A673 (cell line): ENCODE results near the gene TRPT1. TPM values are rescaled to one million over a fixed set of nuclear protein-coding genes. Genes with fewer than 3 reads are reported as not detected.
A peak's percentile ranks its signal among the peaks of the same experiment; 100 is the strongest.

Experiments
- BruUV-seq: library from RNA; stranded (reverse); fragments of 400-500 nt; replicated peaks from 2 replicates; lab custom pipeline; 2021; lab: Mats Ljungman, UMichigan
- CTCF ChIA-PET: fragments of 300-600 bp; sonication (Branson Sonifier 250); formaldehyde crosslinking; loops from one replicate; lab custom pipeline; 2022; ENCODE audit warnings: antibody characterized with exemption; lab: Charles Lee
- POLR2A ChIA-PET: fragments of 300-600 bp; sonication (Branson Sonifier 250); formaldehyde crosslinking; loops from one replicate; lab custom pipeline; 2022; ENCODE audit warnings: antibody characterized with exemption; ENCODE audit not compliant: low non-redundant PET; lab: Charles Lee
- DNase-seq: peaks from one replicate; pipeline ENCODE4 v3.0.0-alpha.2; 2015; ENCODE audit warnings: low spot score
- H3K27ac ChIP-seq: fragments of 200-600 bp; sonication (generic); 2 replicates; pipeline ENCODE4 v1.5.1; 2016; ENCODE audit warnings: mixed run types, low read depth, mild to moderate bottlenecking, mixed read lengths, antibody characterized with exemption, low read length; ENCODE audit not compliant: poor library complexity, severe bottlenecking
- H3K27me3 ChIP-seq: fragments of 200-600 bp; sonication (generic); replicated peaks from 2 replicates; pipeline ENCODE4 v1.6.1; 2017; ENCODE audit warnings: mixed run types, low read depth, mild to moderate bottlenecking, mixed read lengths, antibody characterized with exemption, low read length; ENCODE audit not compliant: insufficient read depth, poor library complexity
- H3K36me3 ChIP-seq: fragments of 200-600 bp; sonication (generic); 2 replicates; pipeline ENCODE4 v1.6.1; 2016; ENCODE audit warnings: mixed run types, mild to moderate bottlenecking, mixed read lengths, antibody characterized with exemption, low read length; ENCODE audit not compliant: insufficient read depth, poor library complexity, severe bottlenecking
- H3K4me1 ChIP-seq: fragments of 200-600 bp; sonication (generic); 2 replicates; pipeline ENCODE4 v1.6.1; 2017; ENCODE audit warnings: mixed run types, mild to moderate bottlenecking, mixed read lengths, antibody characterized with exemption, low read length; ENCODE audit not compliant: insufficient read depth, poor library complexity, severe bottlenecking
- H3K4me3 ChIP-seq: fragments of 200-600 bp; sonication (generic); 2 replicates; pipeline ENCODE4 v1.5.1; 2016; ENCODE audit warnings: low read depth, mixed run types, mild to moderate bottlenecking, mixed read lengths, low read length; ENCODE audit not compliant: poor library complexity, severe bottlenecking
- H3K9me3 ChIP-seq: fragments of 200-600 bp; sonication (generic); 2 replicates; pipeline ENCODE4 v1.6.1; 2016; ENCODE audit warnings: mixed run types, low read depth, mild to moderate bottlenecking, mixed read lengths, antibody characterized with exemption, low read length; ENCODE audit not compliant: poor library complexity, severe bottlenecking
- EZH2 ChIP-seq: fragments of 200-600 bp; sonication (generic); IDR thresholded peaks from 2 replicates; pipeline ENCODE4 v1.6.1; 2017; ENCODE audit warnings: borderline replicate concordance, low read depth, mild to moderate bottlenecking, mixed read lengths, antibody characterized with exemption, low read length; ENCODE audit not compliant: poor library complexity, severe bottlenecking
- intact Hi-C: fragments of 100-400 bp; cut with micrococcal nuclease; formaldehyde crosslinking; loops from one replicate; pipeline ENCODE4 v1.10.0; 2022; ENCODE audit not compliant: unreplicated experiment
- total RNA-seq: library from RNA; stranded (reverse); gene quantifications from 2 replicates; pipeline ENCODE4 v1.2.3, GENCODE V29; 2021
- TF ChIP-seq, protein P1 (sequence below): fragments of 300-800, 200-600 bp; sonication (generic); conservative IDR thresholded peaks from 2 replicates; pipeline ENCODE4 v1.5.1; 2017; ENCODE audit warnings: low read depth, mild to moderate bottlenecking, antibody characterized with exemption, low read length, moderate library complexity, mixed read lengths

Gene TRPT1
- total RNA-seq, 1 experiment from 2014 or later = 43.6 TPM

DNA sequence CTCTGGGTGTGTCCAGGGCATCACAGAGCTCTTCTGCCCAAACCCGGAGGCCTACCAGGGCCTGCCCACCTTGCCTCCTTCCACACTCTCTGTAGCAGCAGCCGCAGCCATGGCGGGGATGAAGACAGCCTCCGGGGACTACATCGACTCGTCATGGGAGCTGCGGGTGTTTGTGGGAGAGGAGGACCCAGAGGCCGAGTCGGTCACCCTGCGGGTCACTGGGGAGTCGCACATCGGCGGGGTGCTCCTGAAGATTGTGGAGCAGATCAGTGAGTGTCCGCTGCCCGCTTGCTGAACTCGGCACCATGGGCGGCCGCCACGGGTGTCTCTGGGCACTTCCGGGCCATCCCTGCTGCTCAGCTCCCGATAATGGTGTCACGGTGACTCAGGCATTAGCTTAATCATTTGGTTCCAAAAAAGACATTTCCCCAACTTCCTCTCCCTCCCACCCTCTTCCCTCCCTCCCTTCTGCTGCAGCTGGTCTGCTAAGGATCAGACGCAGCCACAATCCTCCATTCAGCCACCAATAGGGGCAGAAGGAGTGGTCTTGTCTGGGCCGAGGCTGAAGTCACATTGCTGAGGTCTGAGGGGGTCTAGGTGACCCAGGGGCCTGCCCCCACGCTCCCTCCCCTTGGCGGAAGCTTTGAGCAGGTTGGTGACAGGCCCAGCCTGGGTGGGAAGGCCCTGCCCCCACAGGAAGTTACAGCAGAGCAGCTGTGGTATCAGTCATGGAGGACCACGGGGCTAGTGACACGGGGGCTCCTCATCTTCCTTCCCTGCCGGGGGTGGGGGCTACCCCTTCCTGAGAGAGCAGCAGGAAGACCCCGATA is 18.5 kb downstream of the TRPT1 start:
- H3K36me3 ChIP-seq = peaks cover 37% of the 10 kb centered on the region
- peak overlapping the region; percentile 40 for H3K4me3 ChIP-seq
- DNase-seq = peak; percentile 98
- intact Hi-C loops = loop anchor here (5.0 kb wide), 1 partner anchor 40 kb away; the partner anchor contains the start of gene PPP1R14B
- no TSS peak for BruUV-seq
- H3K27ac ChIP-seq = peak overlapping the region; percentile 93
- no peaks in the 10 kb centered on the region for H3K9me3 ChIP-seq
- TF ChIP-seq, protein P1, sequence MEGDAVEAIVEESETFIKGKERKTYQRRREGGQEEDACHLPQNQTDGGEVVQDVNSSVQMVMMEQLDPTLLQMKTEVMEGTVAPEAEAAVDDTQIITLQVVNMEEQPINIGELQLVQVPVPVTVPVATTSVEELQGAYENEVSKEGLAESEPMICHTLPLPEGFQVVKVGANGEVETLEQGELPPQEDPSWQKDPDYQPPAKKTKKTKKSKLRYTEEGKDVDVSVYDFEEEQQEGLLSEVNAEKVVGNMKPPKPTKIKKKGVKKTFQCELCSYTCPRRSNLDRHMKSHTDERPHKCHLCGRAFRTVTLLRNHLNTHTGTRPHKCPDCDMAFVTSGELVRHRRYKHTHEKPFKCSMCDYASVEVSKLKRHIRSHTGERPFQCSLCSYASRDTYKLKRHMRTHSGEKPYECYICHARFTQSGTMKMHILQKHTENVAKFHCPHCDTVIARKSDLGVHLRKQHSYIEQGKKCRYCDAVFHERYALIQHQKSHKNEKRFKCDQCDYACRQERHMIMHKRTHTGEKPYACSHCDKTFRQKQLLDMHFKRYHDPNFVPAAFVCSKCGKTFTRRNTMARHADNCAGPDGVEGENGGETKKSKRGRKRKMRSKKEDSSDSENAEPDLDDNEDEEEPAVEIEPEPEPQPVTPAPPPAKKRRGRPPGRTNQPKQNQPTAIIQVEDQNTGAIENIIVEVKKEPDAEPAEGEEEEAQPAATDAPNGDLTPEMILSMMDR = no peak
- TF ChIP-seq EZH2 = no peak
- POLR2A ChIA-PET = interaction anchor here (0.6 to 1.8 kb wide), 2 partner anchors 22 to 89 kb away, joined by 4 to 5 read pairs; partner anchors contain the start of gene STIP1
- peaks cover 63% of the 10 kb centered on the region for H3K4me1 ChIP-seq
- no peaks in the 10 kb centered on the region for H3K27me3 ChIP-seq
- CTCF ChIA-PET = interaction anchor here (0.5 to 4.6 kb wide), 8 partner anchors 20 to 242 kb away, joined by 3 to 33 read pairs (median 5); partner anchors contain the start of genes CATSPERZ, DNAJC4 and ESRRA

DNA sequence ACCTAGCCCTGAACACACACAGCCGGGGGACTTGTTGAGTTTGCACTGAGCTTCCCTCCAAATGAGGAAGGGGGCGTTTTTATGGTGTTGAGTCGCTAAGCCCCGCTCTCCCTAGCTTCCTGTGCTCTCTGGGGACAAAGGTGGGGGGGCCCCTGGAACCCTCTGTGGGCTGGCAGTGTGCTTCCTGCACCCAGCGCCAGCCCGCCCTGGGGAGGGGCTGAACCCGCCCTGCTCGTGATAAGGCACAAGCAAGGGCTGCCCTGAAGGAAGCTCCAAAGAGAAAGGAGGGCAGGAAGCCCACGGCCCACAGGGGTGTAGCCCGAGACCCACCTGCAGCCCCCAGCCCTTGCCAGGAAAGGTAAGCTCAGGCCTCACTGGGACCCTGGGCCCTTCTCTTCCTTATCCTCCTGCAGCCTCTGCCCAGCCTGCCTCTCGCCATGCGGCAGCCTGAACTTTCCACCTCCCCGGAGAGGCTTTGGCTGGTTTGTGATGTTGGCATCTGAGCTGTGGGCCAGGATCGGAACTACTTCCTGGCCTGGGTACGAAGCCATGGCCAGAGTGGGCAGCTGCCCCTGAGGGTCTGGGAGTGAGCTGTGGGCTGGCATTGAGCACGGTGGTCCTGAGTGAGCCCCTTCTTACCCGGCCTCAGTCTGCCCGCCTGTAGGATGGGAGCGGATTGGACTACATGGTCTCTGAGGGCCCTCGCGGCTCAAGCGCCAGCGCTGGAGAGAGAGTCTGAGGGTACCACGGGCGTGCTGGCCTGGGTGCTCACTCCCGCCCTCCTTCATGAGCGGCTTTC is 19.3 kb downstream of the TRPT1 start, which contains the start of gene FERMT3:
TSS of gene FERMT3 (plus strand) at position 265 of the 799 bp plus-strand sequence. CDS start 644 bp downstream, outside the sequence.
- TF ChIP-seq, protein P1 = 0 out of 2 replicates have a peak, but pooled peaks have one; percentile 23
- TF ChIP-seq EZH2 = no peak
- Histone ChIP-seq H3K27me3 (no peaks in the 10 kb centered on the region), H3K4me1 (peaks cover 63% of the 10 kb centered on the region), H3K27ac (peak within 1 kb of the TSS; percentile 93), H3K36me3 (peaks cover 42% of the 10 kb centered on the region), H3K9me3 (no peaks in the 10 kb centered on the region), H3K4me3 (peak within 1 kb of the TSS; percentile 40)
- ChIA-PET POLR2A (interaction anchor here (1.8 to 2.4 kb wide), 2 partner anchors 21 kb away, joined by 5 to 6 read pairs; partner anchors contain the start of gene STIP1), CTCF (interaction anchor here (0.5 to 4.6 kb wide), 8 partner anchors 19 to 243 kb away, joined by 3 to 33 read pairs (median 5); partner anchors contain the start of genes CATSPERZ, ESRRA, NUDT22 and TRPT1)
- intact Hi-C loops = loop anchor here (5.0 kb wide), 1 partner anchor 41 kb away; the partner anchor contains the start of gene PPP1R14B
- BruUV-seq = TSS peak; percentile 77
- peak; percentile 87 for DNase-seq
